SK-N-SH treated with all-trans-retinoic acid at 6 μM for 48 hours (cell line): ENCODE measurements around the gene LHFPL3.

Experiments used
- ATAC-seq: fragments of 200-7000 bp; cut with Tn5 transposase; 3 replicates; pipeline ENCODE4 v1.9.1; 2020; ENCODE audit warnings: mild to moderate bottlenecking, moderate library complexity
- ARNTL ChIP-seq: fragments of 450-650 bp; formaldehyde crosslinking; IDR thresholded peaks from 2 replicates; pipeline ENCODE4 v1.5.0; 2020; ENCODE audit warnings: low read depth, mild to moderate bottlenecking, moderate library complexity, borderline replicate concordance
- CREB5 ChIP-seq: fragments of 250-450 bp; sonication (Bioruptor Pico); IDR thresholded peaks from 2 replicates; pipeline ENCODE4 v1.5.1; 2020; ENCODE audit warnings: low read depth, mild to moderate bottlenecking, moderate library complexity
- CSDC2 ChIP-seq: fragments of 250-450 bp; sonication (Bioruptor Pico); IDR thresholded peaks from 2 replicates; pipeline ENCODE4 v1.5.0; 2020; ENCODE audit warnings: mild to moderate bottlenecking, moderate library complexity
- CSRNP3 ChIP-seq: fragments of 250-450 bp; sonication (Bioruptor Pico); IDR thresholded peaks from 2 replicates; pipeline ENCODE4 v1.5.1; 2021; ENCODE audit warnings: mild to moderate bottlenecking, moderate library complexity
- GLIS3 ChIP-seq: fragments of 250-450 bp; sonication (Bioruptor Pico); IDR thresholded peaks from 2 replicates; pipeline ENCODE4 v1.5.0; 2020; ENCODE audit warnings: mild to moderate bottlenecking, moderate library complexity
- ISL1 ChIP-seq: fragments of 250-450 bp; sonication (Bioruptor Pico); IDR thresholded peaks from 2 replicates; pipeline ENCODE4 v2.1.2; 2022; ENCODE audit warnings: mild to moderate bottlenecking, moderate library complexity
- POU6F1 ChIP-seq: fragments of 250-450 bp; sonication (Bioruptor Pico); IDR thresholded peaks from 2 replicates; pipeline ENCODE4 v1.8.0; 2021; ENCODE audit warnings: low read depth, mild to moderate bottlenecking, moderate library complexity, borderline replicate concordance
- PPARA ChIP-seq: fragments of 250-450 bp; sonication (Bioruptor Pico); IDR thresholded peaks from 2 replicates; pipeline ENCODE4 v1.5.0; 2020; ENCODE audit warnings: mild to moderate bottlenecking, borderline replicate concordance
- RARB ChIP-seq: fragments of 250-450 bp; sonication (Bioruptor Pico); IDR thresholded peaks from 2 replicates; pipeline ENCODE4 v1.8.0; 2021; ENCODE audit warnings: mild to moderate bottlenecking, moderate library complexity
- SNAI2 ChIP-seq: fragments of 250-450 bp; sonication (Bioruptor Pico); IDR thresholded peaks from 2 replicates; pipeline ENCODE4 v1.5.0; 2020; ENCODE audit warnings: mild to moderate bottlenecking, moderate library complexity
- TCF4 ChIP-seq: fragments of 250-450 bp; sonication (Bioruptor Pico); IDR thresholded peaks from 2 replicates; pipeline ENCODE4 v1.8.0; 2021; ENCODE audit warnings: mild to moderate bottlenecking, moderate library complexity, borderline replicate concordance
- TSHZ2 ChIP-seq: fragments of 250-450 bp; sonication (Bioruptor Pico); IDR thresholded peaks from 2 replicates; pipeline ENCODE4 v1.5.0; 2020; ENCODE audit warnings: mild to moderate bottlenecking, moderate library complexity
- ZFP3 ChIP-seq: fragments of 250-450 bp; sonication (Bioruptor Pico); IDR thresholded peaks from 2 replicates; pipeline ENCODE4 v1.5.0; 2020; ENCODE audit warnings: mild to moderate bottlenecking, moderate library complexity
- ZFP30 ChIP-seq: fragments of 450-650 bp; formaldehyde crosslinking; IDR thresholded peaks from 2 replicates; pipeline ENCODE4 v1.5.0; 2022; ENCODE audit warnings: mild to moderate bottlenecking, moderate library complexity
- ZNF565 ChIP-seq: fragments of 450-650 bp; formaldehyde crosslinking; conservative IDR thresholded peaks from 2 replicates; pipeline ENCODE4 v1.5.0; 2020; ENCODE audit warnings: low read depth, mild to moderate bottlenecking, moderate library complexity
- ZNF8 ChIP-seq: fragments of 450-650 bp; formaldehyde crosslinking; IDR thresholded peaks from 2 replicates; pipeline ENCODE4 v1.5.0; 2020; ENCODE audit warnings: mild to moderate bottlenecking, moderate library complexity
- TF ChIP-seq, protein P1 (sequence below): fragments of 250-450 bp; sonication (Bioruptor Pico); IDR thresholded peaks from 2 replicates; pipeline ENCODE4 v1.8.0; 2020; ENCODE audit warnings: mild to moderate bottlenecking, moderate library complexity, borderline replicate concordance

Gene LHFPL3

GRCh38 chr7:104852386-104852785 is 524.0 kb downstream of the LHFPL3 start:
- ATAC-seq, result no peak
- TF ChIP-seq ZNF565, result no peak
- TF ChIP-seq TSHZ2, result no peak
- TF ChIP-seq CSRNP3 (CRISPR knock-in tag), result no peak
- TF ChIP-seq ARNTL (CRISPR knock-in tag), result no peak
- no peak for TF ChIP-seq ZNF8 (CRISPR knock-in tag)
- no peak for TF ChIP-seq CSDC2

GRCh38 chr7:104855861-104856260 is 527.5 kb downstream of the LHFPL3 start:
- no peak for ATAC-seq
- TF ChIP-seq CREB5 (CRISPR knock-in tag), result no peak
- no peak for TF ChIP-seq GLIS3 (CRISPR knock-in tag)
- TF ChIP-seq POU6F1 (CRISPR knock-in tag), result no peak
- no peak for TF ChIP-seq SNAI2 (CRISPR knock-in tag)
- TF ChIP-seq TCF4, result no peak
- TF ChIP-seq, all 23 proteins: peak for 0

- ATAC-seq, result no peak
- TF ChIP-seq TCF4 (no peak), CSDC2 (no peak)
Measured at GRCh38 chr7:104857458-104858425, 529.3 kb downstream of the LHFPL3 start.

GRCh38 chr7:104859754-104860426 is 531.5 kb downstream of the LHFPL3 start:
- no peak for ATAC-seq
- TF ChIP-seq PPARA (no peak), ZFP3 (no peak), CREB5 (CRISPR knock-in tag) (no peak)
- TF ChIP-seq, all 23 proteins: peak for 0

GRCh38 chr7:104861729-104862390 is 533.5 kb downstream of the LHFPL3 start:
- ATAC-seq, result no peak; the same call in 2 of the 3 replicates
- TF ChIP-seq RARB (CRISPR knock-in tag) (no peak), ARNTL (CRISPR knock-in tag) (no peak), CREB5 (CRISPR knock-in tag) (no peak), ISL1 (no peak), SNAI2 (CRISPR knock-in tag) (no peak), ZFP30 (CRISPR knock-in tag) (no peak)
- TF ChIP-seq, protein P1, sequence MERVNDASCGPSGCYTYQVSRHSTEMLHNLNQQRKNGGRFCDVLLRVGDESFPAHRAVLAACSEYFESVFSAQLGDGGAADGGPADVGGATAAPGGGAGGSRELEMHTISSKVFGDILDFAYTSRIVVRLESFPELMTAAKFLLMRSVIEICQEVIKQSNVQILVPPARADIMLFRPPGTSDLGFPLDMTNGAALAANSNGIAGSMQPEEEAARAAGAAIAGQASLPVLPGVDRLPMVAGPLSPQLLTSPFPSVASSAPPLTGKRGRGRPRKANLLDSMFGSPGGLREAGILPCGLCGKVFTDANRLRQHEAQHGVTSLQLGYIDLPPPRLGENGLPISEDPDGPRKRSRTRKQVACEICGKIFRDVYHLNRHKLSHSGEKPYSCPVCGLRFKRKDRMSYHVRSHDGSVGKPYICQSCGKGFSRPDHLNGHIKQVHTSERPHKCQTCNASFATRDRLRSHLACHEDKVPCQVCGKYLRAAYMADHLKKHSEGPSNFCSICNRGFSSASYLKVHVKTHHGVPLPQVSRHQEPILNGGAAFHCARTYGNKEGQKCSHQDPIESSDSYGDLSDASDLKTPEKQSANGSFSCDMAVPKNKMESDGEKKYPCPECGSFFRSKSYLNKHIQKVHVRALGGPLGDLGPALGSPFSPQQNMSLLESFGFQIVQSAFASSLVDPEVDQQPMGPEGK, result no peak
